GM18499 (cell line): ENCODE results near the gene KCTD16.

Experiments used
- ATAC-seq: cut with Tn5 transposase; IDR thresholded peaks from one replicate; pipeline ENCODE4 v1.9.1; 2021; ENCODE audit warnings: moderate number of reproducible peaks; ENCODE audit not compliant: insufficient read depth, unreplicated experiment

The KCTD16 gene

DNA sequence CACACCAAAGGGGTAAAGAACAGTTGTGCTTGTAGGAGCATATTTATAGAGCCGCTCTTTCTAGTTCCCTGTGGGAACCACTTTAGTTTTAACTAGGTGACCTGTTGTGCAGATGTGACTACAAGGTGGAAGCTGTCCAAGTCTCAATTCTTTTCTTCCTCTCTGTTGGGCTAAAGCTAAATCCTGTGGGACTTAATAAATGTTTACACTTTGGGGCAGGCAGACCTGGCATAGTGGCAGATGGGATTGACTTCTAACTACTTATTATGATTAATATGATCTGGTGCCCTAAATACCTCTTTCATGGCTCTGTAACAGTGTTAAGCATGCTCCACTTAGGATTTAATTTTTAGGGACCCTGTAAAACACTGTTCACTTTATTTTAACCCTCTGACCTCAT lies 265.3 kb downstream of the KCTD16 start:
- no peak for ATAC-seq

DNA sequence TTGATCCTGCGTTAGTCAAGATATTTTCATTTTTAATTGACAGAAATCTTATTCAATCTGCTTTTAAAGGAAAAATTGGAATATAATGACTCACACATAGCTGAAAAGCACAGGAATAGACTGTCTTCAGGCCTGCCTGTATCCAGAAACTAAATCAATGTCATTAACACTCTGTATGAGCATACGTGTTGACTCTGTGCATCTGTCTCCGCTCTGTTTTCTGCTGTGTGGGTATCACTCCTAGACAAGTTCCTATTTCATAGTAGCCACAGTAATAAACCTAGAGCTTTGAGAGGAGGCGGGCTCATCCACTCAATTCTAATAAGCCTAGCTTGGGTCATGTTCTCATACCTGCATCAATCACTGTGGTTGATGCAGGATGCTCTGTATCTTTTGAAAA lies 267.6 kb downstream of the KCTD16 start:
- ATAC-seq, result no peak

DNA sequence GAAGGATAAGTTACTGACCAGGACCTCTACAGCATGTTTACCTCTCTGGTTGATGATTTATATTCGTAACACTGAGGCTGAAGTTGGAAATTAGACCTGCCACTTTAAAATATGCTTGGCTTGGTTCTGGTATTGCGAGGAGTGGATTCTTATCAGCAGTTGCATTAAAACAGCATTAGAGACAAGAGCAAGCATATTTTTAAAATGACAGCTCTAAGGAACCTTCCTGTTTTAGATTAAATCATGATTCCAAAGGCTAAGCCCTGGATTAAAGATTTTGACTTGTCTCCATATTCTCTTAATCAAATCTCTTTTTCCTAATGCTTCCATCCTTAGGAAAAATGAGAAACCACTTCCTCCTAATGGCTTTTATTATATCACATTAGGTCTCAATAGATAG lies 277.8 kb downstream of the KCTD16 start:
- no peak for ATAC-seq

DNA sequence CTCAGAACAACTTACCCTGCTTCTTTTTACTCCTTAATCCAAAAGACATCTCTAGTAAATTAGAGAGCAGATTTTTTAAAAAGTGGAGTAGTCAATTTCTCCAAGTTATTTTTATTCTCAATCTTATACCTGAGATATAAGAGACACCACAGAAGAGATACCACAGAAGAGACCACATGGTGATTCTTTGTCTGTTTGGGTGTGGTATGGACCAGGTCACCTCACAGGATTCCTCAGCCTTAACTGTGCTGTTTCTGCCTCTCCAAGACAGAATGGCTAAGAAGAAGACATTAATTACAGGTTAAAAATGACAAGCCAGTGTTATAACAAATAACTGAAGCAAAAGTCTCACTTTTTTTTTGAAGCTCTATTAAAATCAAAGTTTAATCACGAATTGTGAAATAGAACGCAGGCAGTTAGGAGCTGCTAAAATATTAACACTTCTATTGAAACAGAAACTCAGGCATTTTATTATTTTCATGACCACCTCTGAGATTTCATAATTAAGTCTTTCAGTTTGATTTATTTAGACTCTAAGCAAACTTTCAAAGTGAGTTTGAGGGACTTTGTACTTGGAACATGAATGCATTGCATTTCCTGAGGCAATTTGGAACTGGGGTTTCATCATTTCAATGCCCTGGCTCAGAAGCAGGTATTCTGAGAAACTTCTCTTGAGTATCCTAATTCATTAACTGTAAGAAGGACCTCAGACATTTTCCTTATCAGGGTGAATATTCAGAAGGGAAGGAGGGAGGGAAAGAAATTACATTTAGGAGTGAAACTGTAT lies 280.7 kb downstream of the KCTD16 start:
- ATAC-seq, result no peak

DNA sequence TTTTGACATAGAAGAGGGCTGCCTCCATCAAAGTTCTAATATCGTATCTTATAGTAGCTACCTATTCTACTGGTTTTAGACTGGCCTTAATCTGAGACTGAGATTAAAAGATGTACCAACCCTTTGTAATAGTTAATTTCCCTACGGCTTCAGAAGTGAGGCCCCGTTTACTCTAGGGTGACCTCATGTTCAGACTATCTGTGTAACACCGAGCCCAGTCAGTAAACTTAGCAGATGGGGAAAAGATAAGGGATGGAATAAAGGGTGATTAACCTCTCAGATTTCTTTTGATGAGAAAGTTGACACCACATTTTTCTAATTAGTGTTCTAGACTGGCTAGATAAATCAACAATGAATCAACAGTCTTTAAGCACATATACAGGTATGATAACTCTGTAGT lies 283.1 kb downstream of the KCTD16 start:
- ATAC-seq, result no peak

DNA sequence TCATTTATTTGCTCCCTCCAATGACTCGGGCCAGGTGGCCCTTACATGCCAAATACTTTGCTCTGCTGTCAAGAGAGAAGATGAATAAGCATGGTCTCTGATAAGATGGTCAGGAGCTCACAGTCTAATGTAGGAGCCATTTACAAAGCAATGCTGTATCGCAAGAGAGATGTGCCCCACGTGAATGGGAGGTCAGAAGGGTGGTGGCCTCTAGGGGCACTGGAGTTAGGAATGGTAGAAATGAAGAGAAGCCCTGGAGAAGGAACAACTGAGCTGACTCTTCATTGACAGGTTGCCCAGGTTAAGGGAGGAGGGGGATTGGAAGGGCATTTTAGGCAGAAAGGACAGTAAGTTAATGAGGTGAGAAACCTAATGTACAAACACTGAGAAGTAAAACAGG lies 286.5 kb downstream of the KCTD16 start:
- ATAC-seq, result no peak

DNA sequence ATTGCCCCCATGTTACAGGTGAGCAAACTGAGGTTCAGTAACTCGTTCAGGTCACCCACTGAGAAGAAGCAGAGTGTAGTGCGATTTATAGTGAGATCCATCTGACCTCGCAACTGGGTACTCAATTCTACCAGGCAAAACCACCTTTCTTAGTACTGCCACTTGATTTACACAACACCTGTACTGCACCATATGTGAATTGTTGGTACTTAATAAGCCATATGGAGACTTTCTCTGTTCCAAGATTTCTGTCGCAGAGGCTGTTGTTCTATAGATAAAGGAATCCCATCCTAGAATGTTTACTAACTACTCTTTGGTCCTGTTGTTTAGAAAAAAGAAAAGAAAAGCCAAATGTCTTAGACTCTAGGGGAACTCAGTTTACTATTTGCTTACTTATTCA lies 287.5 kb downstream of the KCTD16 start:
- ATAC-seq, result no peak

DNA sequence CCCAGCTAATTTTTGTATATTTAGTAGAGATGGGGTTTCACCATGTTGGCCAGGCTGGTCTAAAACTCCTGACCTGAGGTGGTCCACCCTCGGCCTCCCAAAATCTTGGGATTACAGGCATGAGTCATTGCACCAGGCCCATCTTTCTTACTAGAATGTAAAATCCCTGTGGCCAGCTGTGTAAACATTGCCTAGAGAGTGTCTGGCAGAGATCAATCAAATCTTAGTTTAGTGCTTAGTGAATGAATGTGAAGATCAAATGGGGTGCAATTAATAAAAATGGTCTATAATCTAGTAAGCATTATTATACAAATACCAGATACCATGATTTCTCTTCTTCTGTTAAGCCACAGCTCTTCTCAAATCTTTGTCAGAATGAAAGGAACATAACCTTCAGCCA lies 289.9 kb downstream of the KCTD16 start:
- ATAC-seq, result no peak

DNA sequence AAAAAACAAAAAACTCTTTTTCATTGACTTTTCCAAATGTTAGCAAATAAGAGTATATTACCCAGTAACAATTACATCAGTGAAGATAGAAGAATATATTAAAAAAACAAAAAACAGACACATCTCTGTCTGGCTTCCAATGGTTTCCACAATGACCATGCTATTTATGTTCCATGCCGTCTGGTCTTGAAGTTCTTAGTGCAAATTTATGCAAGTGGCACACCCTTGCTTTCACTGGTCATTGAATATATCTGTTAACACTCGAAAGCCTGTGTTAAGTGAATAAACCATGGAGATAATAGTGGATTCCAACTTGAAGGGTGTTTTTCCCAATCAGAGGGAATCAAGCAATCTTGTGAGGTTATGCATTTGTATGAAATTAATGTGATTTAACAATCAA lies 291.9 kb downstream of the KCTD16 start:
- no peak for ATAC-seq

DNA sequence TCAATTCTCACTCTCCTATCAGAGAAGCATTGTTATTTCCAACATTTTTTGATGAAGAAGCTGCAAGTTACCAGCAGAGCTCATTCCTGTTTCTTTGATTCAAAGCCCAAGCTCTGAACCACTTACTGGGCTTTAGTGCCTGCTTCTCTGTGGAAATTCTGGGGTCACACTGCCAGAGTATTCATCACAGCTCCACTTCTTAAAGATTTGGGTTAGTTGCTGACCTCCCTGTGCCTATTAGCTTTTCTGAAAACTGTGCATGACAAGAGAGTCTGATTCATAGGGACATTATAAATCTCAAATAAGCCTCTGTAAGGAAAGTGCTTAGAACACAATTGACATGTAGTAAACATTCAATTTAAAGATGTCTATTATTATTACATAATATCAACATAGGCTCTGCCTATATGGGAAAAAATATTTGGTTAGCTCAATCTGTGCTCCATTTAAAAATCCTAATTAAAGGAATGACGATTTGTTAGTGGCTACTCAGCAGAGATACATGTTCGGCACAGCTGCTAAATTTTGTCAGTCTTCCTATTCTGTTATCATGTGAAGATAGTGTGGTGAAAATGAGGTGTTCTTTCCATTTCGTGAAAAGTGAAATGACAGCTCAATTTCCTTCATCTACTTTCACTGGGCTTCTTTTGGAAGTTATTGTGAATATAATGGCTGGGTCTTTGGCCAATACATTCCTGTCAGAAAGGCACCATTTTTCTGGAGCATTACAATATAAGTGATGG lies 293.0 kb downstream of the KCTD16 start:
- ATAC-seq, result no peak

DNA sequence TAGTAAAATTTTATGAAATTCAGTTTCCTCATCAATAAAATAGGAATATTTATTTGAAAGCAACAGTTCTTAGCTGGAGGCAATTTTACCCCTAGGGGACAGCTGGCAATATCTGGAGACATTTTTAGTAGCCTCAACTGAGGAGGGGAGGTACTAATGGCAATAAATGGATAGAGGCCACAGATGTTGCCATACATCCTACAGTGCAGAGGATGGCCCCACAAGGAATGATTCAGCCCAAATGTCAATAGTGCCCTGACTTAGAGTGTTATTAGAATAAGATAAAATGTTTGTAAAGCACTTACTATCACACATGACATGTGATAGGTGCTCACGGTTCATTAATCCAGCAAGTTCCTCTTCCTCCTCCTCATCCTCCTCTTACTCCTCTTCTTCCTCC lies 293.6 kb downstream of the KCTD16 start:
- ATAC-seq, result no peak

DNA sequence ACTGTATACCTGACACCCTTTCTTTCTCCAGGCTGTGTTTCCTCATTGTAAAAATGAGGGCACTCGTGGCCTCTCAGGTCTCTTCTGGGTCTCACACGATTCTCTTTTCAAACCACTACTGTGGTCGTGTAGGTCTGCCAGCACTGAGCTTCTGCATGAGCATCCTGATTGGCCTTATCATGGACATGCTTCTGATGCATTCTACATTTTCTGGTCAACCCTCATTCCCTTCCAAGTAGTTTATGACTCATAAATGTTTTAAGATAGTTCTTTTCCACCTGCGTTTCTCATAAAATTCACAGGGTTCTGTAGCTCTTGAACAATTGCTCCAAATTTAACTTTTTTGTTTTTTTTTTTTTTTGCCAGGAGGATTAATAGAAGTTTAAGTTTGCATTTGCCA lies 294.8 kb downstream of the KCTD16 start:
- ATAC-seq, result no peak

DNA sequence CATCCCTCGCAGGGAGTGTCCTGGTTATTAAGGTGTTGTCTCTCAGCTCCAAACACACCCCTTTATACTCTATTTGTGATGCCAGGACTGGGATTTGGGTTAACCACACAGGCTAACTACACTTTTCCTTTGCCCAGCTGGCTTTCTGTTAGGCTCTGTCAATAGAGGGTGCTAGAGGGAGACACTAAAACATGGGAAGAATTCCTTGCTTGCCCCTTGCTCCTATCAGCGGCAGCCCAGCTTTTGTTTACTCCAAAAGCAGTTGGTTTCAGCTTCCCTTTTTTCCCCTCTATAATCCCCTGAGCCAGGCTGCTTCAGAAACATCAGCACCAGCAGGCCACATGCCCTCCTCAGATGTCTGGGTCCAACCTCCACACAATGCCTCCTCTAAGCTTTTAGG lies 297.1 kb downstream of the KCTD16 start:
- ATAC-seq, result no peak

DNA sequence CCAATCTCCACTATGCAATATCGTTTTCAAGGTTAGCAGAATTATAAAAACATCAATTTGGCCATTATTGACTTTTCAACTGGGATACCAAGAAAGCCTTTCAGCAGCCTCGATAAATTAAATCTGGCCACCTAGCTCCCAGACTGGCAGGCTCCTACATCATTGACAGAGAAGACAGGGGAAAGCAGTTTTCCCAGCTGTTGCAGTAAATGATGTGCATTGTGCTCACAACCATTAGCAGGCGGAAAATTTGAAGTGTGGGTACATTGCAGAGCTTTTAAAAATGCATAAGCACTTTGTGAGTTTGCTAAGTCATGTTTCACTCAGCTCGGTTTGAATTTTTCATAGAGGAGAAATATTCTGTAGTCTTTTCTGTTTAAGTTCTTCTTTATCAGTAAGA lies 297.9 kb downstream of the KCTD16 start:
- ATAC-seq, result no peak

DNA sequence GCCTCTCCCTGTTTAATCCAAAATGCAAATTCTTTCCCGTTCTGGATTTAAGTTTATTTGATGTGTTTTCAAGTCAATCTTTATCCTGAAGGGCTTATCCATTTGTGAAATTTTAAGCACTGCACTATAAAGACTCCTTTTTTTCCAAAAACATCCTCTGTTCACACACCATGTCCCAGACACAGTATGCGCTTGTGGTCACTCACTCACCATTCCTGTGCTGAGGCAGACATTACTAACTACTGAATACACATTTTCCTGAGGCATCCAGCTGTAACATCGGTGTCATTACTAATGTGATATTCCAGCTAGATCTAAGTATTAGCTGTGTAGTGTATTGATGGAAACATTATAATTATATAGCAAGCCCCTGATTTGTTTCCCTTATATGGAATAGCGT lies 298.4 kb downstream of the KCTD16 start:
- no peak for ATAC-seq

DNA sequence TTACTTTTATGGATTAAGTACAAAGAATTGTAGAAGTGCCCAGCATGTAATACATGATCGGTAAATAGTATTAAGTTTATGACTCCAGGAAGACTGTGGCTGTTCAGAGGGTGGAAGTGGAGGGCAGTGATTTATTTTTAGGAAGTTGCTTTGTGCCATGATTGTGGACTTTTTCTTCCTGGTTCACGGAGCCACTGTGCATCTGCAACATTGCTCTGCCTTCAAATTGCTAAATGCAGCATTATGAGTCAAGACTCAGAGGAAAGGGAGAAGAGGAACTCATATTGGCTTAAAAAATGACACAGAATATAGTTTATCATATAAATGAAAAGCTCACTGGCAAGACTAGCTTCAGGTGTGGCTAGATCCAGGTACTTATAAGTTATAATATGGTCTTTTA lies 301.5 kb downstream of the KCTD16 start:
- no peak for ATAC-seq

DNA sequence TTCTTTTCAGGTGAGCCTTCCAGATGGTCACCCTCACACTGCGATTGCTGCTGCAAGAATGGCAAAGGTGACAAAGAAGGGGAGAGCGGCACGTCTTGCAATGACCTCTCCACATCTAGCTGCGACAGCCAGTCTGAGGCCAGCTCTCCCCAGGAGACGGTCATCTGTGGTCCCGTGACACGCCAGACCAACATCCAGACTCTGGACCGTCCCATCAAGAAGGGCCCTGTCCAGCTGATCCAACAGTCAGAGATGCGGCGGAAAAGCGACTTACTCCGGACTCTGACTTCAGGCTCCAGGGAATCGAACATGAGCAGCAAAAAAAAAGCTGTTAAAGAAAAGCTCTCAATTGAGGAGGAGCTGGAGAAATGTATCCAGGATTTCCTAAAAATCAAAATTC lies 303.0 kb downstream of the KCTD16 start:
- ATAC-seq, result no peak

DNA sequence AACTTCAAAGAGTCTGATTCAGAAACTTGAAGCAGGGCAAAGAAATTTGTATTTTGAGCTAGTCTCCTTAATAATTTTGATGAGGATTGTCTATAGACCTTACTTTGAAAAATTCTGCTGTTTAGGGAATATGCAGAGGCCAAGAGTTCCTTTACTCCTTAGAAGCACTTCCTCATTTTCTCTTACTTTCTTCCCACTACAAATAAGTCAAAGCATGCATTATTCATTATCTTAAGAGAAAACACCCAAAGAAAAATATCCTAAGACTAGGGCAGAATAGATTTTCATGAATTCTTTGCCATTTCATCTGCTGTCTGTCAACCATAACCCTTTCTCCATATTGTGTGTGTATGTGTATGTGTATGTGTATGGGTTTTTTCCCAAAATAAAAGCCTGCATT lies 307.9 kb downstream of the KCTD16 start:
- no peak for ATAC-seq

DNA sequence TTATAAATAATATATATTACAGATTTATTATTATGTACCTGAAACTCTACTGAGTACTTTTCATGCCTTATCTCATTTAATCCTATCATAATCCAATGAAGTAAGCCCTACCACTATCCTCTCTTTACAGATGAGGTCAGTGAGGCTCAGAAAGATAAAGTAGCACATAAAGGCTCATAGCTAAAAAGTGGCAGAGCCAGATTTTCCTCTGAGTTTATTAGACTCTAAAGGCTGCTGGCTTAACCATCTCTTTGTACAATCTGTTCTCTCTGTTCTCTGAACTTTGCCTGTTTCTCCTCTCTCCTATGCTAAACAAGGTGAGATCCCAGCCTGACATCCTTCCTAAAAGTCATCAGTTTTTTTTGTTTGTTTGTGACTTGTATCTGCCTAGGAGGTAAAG lies 311.2 kb downstream of the KCTD16 start:
- no peak for ATAC-seq

DNA sequence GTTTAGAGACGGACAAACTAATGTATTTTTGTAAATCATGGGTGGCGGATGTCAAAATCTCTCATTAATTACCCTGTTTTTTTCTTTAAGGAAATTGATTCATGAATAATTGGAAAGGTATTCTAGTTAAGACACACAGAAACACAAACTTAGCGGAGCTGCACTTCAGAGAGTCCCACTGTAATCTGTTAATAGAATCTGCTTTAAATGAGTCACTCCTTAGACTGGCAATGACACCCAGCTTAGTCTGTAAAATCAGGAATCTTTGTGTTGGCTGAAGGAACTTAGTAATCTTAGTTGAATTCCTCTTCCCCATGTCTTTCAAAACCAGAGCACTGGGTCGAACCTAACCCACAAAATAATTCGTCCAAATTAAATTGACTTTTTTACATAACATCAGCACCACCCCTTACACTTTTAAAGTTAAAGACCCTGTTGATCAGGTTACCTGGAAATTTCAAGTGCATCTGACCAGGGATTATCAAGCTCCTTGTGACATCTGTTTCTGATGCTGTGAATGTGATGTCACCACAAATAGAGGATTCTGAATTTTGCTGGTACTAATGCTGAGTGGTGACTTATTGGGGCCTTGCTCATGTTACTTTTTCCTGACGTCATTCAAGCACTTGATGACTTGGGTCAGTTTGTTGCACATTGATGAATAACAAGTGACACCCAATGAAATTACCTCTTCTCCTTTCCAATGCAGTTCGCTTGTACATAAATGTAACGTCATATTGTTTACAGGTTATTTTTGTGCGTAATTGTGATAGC lies 313.6 kb downstream of the KCTD16 start:
- ATAC-seq, result no peak

DNA sequence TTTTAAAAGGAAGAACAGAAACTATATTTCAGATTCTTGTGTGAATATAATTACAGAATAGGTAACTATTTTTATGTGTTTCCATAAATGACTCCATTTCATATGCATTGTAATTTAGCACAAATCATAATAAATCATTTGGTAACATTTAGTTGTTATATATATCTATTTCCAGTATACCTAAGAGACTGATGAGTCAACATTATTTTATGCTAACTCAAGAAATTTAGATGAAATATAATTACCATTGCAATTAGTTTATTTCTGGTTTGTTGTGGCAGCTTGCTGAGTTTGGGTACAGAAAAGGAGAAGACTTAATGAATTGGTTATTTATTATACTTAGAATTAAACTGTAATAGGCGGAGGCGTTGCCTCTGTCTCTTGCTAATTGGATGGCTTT lies 314.9 kb downstream of the KCTD16 start:
- no peak for ATAC-seq
